ENCODE results near the gene WLS.
A peak's percentile ranks its signal among the peaks of the same experiment; 100 is the strongest.

Gene WLS

DNA sequence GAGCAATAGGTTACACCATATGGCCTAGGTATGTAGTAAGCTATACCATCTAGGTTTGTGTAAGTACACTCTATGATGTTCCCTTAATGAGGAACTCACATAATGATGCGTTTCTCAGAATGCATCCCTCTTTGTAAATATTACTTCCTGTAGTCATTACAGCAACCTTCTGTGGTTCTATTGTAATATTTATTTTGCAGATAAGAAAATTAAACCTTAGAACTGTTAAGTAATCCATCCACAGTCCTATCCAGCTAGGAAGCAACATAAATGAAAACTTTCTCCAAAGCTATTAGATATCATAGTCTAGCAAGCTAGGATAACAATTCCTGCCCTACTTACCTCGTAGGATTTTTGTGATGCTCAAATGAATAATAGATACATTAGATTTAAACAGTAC is 88.7 kb downstream of the WLS start:
- no peaks in the 10 kb centered on the region for H3K27me3 ChIP-seq (ENCODE audit: low read depth, low read length)
- no peaks in the 10 kb centered on the region for H3K9me3 ChIP-seq (ENCODE audit: control insufficient read depth in 1 of 2, low read length in 2 of 2)
- H3K36me3 ChIP-seq (ENCODE audit: control insufficient read depth in 1 of 2, insufficient read depth in 2 of 2, low read length in 2 of 2), result peaks cover 17 to 26% of the 10 kb centered on the region in 2 donors
- H3K4me1 ChIP-seq (ENCODE audit: control insufficient read depth in 1 of 2, insufficient read depth in 2 of 2, low read length in 2 of 2), result peaks cover 19% of the 10 kb centered on the region in 2 donors
- no peak overlapping the region for H3K27ac ChIP-seq (ENCODE audit: low read length)
- no peak overlapping the region for H3K4me3 ChIP-seq (ENCODE audit: low read depth in 1 of 2, low read length in 2 of 2)

DNA sequence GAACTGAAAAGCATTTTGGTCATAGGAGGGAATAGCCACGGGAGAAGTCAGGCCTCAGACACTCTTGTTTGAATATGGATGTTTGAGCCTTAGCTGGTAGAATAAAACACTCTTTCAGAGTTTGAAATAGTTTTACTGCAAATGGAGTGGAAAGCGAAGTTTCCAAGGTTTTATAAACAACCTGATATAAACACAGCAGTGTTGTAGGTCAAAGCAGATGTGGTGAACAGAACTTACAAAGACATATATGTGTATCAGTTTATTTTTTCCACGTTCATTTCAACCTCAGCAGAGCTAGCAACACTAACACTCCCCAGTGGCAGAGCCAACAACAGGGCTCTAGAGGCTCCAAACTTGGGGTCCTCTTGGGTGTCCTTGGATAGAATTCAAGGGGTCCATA is 89.9 kb downstream of the WLS start:
- peak overlapping the region; percentile 80 for H3K27ac ChIP-seq (ENCODE audit: low read length)
- H3K36me3 ChIP-seq (ENCODE audit: control insufficient read depth in 1 of 2, insufficient read depth in 2 of 2, low read length in 2 of 2), result peaks cover 6 to 22% of the 10 kb centered on the region in 2 donors

DNA sequence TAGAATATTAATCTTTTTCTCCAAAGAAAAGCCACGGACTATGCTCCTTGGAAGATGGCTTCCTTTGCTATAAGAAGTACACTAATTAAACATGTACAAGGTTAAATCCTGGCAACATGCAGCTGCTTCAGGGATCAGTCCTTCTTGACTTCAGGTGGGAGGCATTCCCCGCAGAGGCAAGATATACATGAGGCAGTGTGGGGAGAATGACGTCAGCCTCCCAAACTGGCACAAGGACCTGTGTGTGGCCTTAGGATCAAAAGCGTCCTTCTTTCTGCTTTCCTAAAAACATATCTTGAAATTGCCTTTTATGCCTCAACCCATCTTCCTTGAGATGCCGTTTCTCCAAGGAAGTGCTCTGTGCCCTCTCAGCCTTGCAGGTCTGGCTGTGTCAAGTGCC is 90.3 kb downstream of the WLS start:
- peak overlapping the region; percentile 80 for H3K27ac ChIP-seq (ENCODE audit: low read length)

More for the DNA sequence above, 89.9 kb downstream of the WLS start:
- H3K4me1 ChIP-seq (ENCODE audit: control insufficient read depth in 1 of 2, insufficient read depth in 2 of 2, low read length in 2 of 2), result peaks cover 19% of the 10 kb centered on the region in 2 donors
- H3K27me3 ChIP-seq (ENCODE audit: low read depth, low read length), result no peaks in the 10 kb centered on the region
- no peak overlapping the region for H3K4me3 ChIP-seq (ENCODE audit: low read depth in 1 of 2, low read length in 2 of 2)
- no peaks in the 10 kb centered on the region for H3K9me3 ChIP-seq (ENCODE audit: control insufficient read depth in 1 of 2, low read length in 2 of 2)

DNA sequence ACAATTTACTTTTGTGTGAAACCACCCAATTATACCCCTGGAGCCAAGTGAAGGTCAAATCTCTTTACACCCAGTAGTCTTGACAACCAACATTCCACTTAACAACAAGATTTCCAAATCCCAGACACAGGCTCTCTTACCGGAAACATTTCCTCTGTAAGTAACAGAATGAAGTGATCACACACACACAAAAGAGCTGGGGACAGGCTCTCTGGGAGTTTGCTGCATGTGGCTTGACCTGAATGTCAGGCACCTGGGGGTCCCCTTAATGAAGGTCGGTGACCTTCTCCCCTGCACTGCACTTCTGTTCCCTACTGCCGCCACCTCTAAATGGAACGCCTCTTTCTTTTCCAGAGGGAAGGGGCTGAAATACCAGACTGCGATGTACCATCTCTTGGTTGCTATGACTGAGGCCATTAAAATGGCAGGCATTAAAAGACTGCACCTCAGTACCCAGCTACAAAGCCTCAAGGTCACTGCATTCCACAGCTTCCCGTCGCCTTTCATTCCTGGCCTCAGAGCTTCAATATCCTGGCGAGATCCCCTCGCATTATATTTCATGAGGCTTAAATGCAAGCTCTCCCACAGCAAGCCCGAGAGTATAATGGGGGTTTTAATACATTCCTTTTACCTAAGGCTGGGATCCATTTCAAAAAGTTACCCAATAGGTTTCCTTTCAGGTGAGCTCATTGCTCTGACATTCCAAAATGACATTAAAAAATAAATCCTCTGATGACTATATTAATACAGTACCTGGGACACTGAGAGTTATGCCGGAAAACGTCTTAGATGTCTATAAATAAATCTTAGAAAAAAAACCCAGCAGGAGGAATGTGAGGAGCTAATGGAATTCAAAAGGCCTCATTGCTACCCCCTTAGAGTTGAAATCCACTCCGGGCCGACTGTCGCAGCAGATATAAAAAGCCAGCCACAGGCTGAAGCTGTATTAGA is 91.0 kb downstream of the WLS start:
- Histone ChIP-seq H3K27me3 (ENCODE audit: low read depth, low read length) (no peaks in the 10 kb centered on the region), H3K9me3 (ENCODE audit: control insufficient read depth in 1 of 2, low read length in 2 of 2) (no peaks in the 10 kb centered on the region), H3K36me3 (ENCODE audit: control insufficient read depth in 1 of 2, insufficient read depth in 2 of 2, low read length in 2 of 2) (peaks cover 13 to 27% of the 10 kb centered on the region in 2 donors), H3K4me3 (ENCODE audit: low read depth in 1 of 2, low read length in 2 of 2) (no peak overlapping the region), H3K27ac (ENCODE audit: low read length) (peak overlapping the region; percentile 80), H3K4me1 (ENCODE audit: control insufficient read depth in 1 of 2, insufficient read depth in 2 of 2, low read length in 2 of 2) (peaks cover 19% of the 10 kb centered on the region in 2 donors)

More for the DNA sequence above, 90.3 kb downstream of the WLS start:
- Histone ChIP-seq H3K36me3 (ENCODE audit: control insufficient read depth in 1 of 2, insufficient read depth in 2 of 2, low read length in 2 of 2) (peaks cover 6 to 22% of the 10 kb centered on the region in 2 donors), H3K4me3 (ENCODE audit: low read depth in 1 of 2, low read length in 2 of 2) (no peak overlapping the region), H3K4me1 (ENCODE audit: control insufficient read depth in 1 of 2, insufficient read depth in 2 of 2, low read length in 2 of 2) (peaks cover 19% of the 10 kb centered on the region in 2 donors), H3K27me3 (ENCODE audit: low read depth, low read length) (no peaks in the 10 kb centered on the region), H3K9me3 (ENCODE audit: control insufficient read depth in 1 of 2, low read length in 2 of 2) (no peaks in the 10 kb centered on the region)

DNA sequence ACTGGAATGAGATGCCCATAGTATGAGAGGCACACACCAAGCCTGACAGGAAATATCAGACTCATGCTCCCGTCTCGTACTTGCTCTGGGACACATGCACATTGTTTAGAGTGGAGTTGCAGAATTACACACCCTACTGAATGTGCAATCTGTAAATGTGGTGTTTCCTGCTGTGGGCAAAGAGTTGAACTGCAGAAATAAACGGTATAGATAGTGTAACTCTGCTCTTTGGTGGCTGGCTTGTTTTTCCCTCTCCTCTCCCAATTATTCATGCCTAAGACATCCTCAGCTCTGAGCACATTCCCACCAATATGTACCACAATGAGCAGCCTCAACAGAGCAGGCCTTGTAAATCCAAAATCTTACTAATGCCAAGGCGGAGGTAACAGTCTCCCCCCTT is 91.8 kb downstream of the WLS start:
- Histone ChIP-seq H3K4me1 (ENCODE audit: control insufficient read depth in 1 of 2, insufficient read depth in 2 of 2, low read length in 2 of 2) (peaks cover 13 to 19% of the 10 kb centered on the region in 2 donors), H3K9me3 (ENCODE audit: control insufficient read depth in 1 of 2, low read length in 2 of 2) (no peaks in the 10 kb centered on the region), H3K4me3 (ENCODE audit: low read depth in 1 of 2, low read length in 2 of 2) (no peak overlapping the region), H3K27ac (ENCODE audit: low read length) (peak overlapping the region; percentile 67), H3K27me3 (ENCODE audit: low read depth, low read length) (no peaks in the 10 kb centered on the region), H3K36me3 (ENCODE audit: control insufficient read depth in 1 of 2, insufficient read depth in 2 of 2, low read length in 2 of 2) (peaks cover 20 to 31% of the 10 kb centered on the region in 2 donors)

DNA sequence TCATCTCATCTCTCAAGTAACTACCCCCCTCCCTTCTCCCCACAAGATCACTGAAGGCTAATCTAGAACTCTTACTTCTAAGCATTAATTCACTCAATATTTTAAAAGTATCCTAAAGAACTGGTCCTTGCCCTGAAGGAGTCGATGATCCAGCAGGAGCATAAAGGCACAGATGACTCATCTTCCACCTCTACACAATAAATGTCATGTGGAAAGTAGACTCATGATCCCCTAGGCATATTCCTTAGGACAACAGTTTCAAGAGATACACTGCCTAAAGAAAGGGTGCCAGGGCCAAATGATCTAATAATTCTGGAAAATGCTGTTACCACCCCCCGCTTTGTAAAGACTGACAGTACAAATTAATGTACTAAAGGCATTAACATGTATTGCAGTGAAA is 96.1 kb downstream of the WLS start:
- Histone ChIP-seq H3K4me3 (ENCODE audit: low read depth in 1 of 2, low read length in 2 of 2) (no peak overlapping the region), H3K36me3 (ENCODE audit: control insufficient read depth in 1 of 2, insufficient read depth in 2 of 2, low read length in 2 of 2) (peaks cover 45 to 51% of the 10 kb centered on the region in 2 donors), H3K27me3 (ENCODE audit: low read depth, low read length) (no peaks in the 10 kb centered on the region), H3K4me1 (ENCODE audit: control insufficient read depth in 1 of 2, insufficient read depth in 2 of 2, low read length in 2 of 2) (peaks cover under 1 to 9% of the 10 kb centered on the region in 2 donors), H3K9me3 (ENCODE audit: control insufficient read depth in 1 of 2, low read length in 2 of 2) (no peaks in the 10 kb centered on the region), H3K27ac (ENCODE audit: low read length) (no peak overlapping the region)

DNA sequence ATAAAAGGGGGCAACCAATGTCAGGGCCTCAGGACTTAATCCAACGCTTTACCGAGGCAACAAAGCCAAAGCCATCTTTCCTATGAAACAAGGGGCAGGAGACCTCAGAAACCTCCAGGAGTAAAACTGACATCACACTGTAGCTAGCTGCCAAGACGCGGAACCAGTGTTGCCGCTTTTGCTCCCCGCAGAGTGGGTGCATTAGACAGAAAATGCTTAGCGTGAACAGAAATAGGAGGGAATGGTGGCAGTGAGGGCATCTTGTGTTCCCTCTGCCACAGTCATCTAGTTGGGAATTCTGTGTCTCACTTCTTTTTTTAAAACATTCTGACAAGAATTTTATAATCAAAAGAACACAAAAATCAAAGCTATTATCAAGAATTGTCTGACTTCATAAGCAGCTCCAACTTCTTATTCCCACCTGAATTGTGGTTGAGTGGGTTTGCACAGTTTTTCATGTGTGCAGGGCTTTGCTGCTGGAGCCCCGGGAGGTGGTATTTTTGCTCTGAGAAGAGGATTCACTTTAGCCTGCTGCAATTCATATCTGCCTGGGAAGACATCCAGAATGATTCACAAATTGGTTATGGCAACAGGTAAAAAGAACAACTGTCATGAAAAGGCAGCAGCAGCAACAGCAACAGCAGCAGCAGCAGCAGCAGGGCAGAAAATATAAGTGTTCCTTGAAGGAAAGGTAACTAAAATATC is 99.7 kb downstream of the WLS start:
- Histone ChIP-seq H3K4me3 (ENCODE audit: low read depth in 1 of 2, low read length in 2 of 2) (no peak overlapping the region), H3K4me1 (ENCODE audit: control insufficient read depth in 1 of 2, insufficient read depth in 2 of 2, low read length in 2 of 2) (no peaks in the 10 kb centered on the region), H3K27me3 (ENCODE audit: low read depth, low read length) (no peaks in the 10 kb centered on the region), H3K36me3 (ENCODE audit: control insufficient read depth in 1 of 2, insufficient read depth in 2 of 2, low read length in 2 of 2) (peaks cover 39 to 50% of the 10 kb centered on the region in 2 donors), H3K27ac (ENCODE audit: low read length) (no peak overlapping the region), H3K9me3 (ENCODE audit: control insufficient read depth in 1 of 2, low read length in 2 of 2) (no peaks in the 10 kb centered on the region)

DNA sequence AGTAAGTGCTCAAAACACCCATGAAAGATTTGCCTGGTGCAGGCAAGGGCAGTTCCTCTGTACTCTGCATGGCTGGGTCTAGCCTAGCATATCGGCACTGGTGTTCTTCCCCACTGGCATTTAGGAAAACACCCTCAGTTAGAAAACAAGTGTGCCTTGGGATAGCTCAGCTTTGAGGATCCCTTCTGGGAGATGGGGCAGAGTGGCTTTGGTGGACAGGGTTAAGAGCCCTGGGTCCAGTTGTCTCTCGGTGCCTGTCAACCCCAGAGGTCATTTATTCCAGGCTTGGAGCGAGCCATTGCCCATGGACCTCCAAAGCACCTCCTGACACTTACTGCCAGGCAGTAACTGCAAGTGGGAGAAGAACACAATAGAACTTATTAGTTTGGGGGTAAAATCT is 101.1 kb downstream of the WLS start:
- Histone ChIP-seq H3K4me1 (ENCODE audit: control insufficient read depth in 1 of 2, insufficient read depth in 2 of 2, low read length in 2 of 2) (no peaks in the 10 kb centered on the region), H3K27ac (ENCODE audit: low read length) (no peak overlapping the region), H3K36me3 (ENCODE audit: control insufficient read depth in 1 of 2, insufficient read depth in 2 of 2, low read length in 2 of 2) (peaks cover 29 to 44% of the 10 kb centered on the region in 2 donors)

DNA sequence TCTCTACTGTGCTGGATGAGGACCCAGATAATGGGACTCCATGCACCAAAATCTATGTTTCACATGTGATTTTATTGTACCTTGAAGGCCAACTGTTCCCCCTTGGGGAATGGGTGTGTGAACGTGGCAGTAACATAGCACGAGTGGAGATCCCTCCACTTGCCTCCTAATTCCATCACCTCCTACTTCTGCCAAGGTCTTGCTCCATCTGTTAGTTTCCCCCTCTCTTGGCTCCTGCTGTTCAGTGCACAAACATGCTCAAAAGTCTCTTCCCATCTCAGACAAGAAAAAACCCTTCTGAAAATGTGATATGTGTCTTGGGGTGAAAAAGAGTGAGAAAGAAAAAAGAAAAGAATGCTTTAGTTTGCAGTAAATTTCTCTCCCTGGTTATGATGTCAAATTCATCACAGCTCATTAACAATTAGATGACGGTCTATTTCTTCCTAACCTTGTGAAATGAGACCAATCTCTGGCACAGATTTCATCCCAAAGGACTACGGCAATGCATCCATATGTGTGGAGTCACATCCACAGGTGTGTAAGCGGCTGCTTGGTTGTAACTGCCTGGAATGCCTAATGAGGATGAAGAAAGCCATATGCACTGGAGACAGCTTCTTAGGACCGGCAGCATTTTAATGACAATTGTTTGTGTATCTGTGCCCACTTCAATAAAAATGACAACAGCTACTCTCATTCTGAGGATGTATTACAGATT is 102.6 kb downstream of the WLS start:
- H3K4me3 ChIP-seq (ENCODE audit: low read depth in 1 of 2, low read length in 2 of 2), result no peak overlapping the region
- no peaks in the 10 kb centered on the region for H3K4me1 ChIP-seq (ENCODE audit: control insufficient read depth in 1 of 2, insufficient read depth in 2 of 2, low read length in 2 of 2)
- peaks cover 29 to 42% of the 10 kb centered on the region in 2 donors for H3K36me3 ChIP-seq (ENCODE audit: control insufficient read depth in 1 of 2, insufficient read depth in 2 of 2, low read length in 2 of 2)
- no peaks in the 10 kb centered on the region for H3K27me3 ChIP-seq (ENCODE audit: low read depth, low read length)
- H3K27ac ChIP-seq (ENCODE audit: low read length), result no peak overlapping the region
- H3K9me3 ChIP-seq (ENCODE audit: control insufficient read depth in 1 of 2, low read length in 2 of 2), result no peaks in the 10 kb centered on the region

More for the DNA sequence above, 101.1 kb downstream of the WLS start:
- no peaks in the 10 kb centered on the region for H3K27me3 ChIP-seq (ENCODE audit: low read depth, low read length)
- H3K9me3 ChIP-seq (ENCODE audit: control insufficient read depth in 1 of 2, low read length in 2 of 2), result no peaks in the 10 kb centered on the region
- no peak overlapping the region for H3K4me3 ChIP-seq (ENCODE audit: low read depth in 1 of 2, low read length in 2 of 2)

DNA sequence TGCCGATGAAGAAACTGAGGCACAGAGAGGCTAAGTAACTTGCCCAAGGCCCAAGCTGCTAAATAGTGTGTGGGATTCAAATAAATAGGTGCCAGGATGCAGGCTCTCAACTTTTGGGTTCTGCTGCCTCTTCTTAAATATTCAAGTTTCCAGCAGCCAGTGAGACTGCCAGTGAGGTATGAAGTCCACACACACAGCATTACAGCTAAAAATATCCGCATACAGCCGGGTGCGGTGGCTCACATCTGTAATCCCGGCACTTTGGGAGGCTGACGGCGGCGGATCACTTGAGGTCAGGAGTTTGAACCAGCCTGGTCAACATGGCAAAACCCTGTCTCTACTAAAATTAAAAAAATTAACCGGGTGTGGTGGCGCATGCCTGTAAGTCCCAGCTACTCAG is 103.5 kb downstream of the WLS start:
- H3K4me3 ChIP-seq (ENCODE audit: low read depth in 1 of 2, low read length in 2 of 2), result no peak overlapping the region
- H3K9me3 ChIP-seq (ENCODE audit: control insufficient read depth in 1 of 2, low read length in 2 of 2), result no peaks in the 10 kb centered on the region
- H3K36me3 ChIP-seq (ENCODE audit: control insufficient read depth in 1 of 2, insufficient read depth in 2 of 2, low read length in 2 of 2), result peaks cover 27 to 38% of the 10 kb centered on the region in 2 donors
- H3K27me3 ChIP-seq (ENCODE audit: low read depth, low read length), result no peaks in the 10 kb centered on the region
- H3K27ac ChIP-seq (ENCODE audit: low read length), result no peak overlapping the region
- peaks cover 0 to 5% of the 10 kb centered on the region in 2 donors for H3K4me1 ChIP-seq (ENCODE audit: control insufficient read depth in 1 of 2, insufficient read depth in 2 of 2, low read length in 2 of 2)

DNA sequence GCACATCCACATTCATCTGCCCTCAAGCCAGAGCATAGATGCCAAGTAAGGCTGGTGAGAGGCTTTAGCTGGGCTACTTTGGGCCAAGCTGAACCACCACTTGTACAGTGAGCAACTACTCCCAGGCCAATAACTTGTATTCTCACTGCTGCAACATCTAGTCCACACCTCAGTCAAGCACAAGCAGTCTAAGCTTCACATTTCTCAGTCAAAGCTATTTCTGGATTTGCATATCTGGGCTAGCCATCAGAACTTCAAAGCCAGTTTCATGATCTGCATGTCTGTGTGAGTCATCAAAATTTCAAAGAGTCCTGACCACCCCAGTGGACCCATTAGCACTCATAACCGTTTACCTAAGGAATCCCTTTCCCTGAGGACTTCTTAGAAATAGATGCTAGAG is 104.2 kb downstream of the WLS start:
- peaks cover 0 to 5% of the 10 kb centered on the region in 2 donors for H3K4me1 ChIP-seq (ENCODE audit: control insufficient read depth in 1 of 2, insufficient read depth in 2 of 2, low read length in 2 of 2)
- H3K27ac ChIP-seq (ENCODE audit: low read length), result no peak overlapping the region
- H3K27me3 ChIP-seq (ENCODE audit: low read depth, low read length), result no peaks in the 10 kb centered on the region
- H3K36me3 ChIP-seq (ENCODE audit: control insufficient read depth in 1 of 2, insufficient read depth in 2 of 2, low read length in 2 of 2), result peaks cover 21 to 35% of the 10 kb centered on the region in 2 donors
- H3K4me3 ChIP-seq (ENCODE audit: low read depth in 1 of 2, low read length in 2 of 2), result no peak overlapping the region
- no peaks in the 10 kb centered on the region for H3K9me3 ChIP-seq (ENCODE audit: control insufficient read depth in 1 of 2, low read length in 2 of 2)

Measured in muscle layer of duodenum (tissue), 2 donors.